G401 (cell line): ENCODE data around the gene TMEM120B. TPM values are rescaled to one million over a fixed set of nuclear protein-coding genes. Genes with fewer than 3 reads are reported as not detected.
"Not testable (repeated sequence)": the region's sequence is repeated elsewhere in the genome, so short reads cannot be mapped to it uniquely, and the experiment has no call there.

ENCODE experiments used
- DNase-seq: peaks from one replicate; pipeline ENCODE4 v3.0.0-alpha.2; 2015; ENCODE audit warnings: low spot score
- in situ Hi-C: cut with HindIII; loops from 2 replicates; pipeline ENCODE4 v1.10.0; 2016; ENCODE audit warnings: low sequenced_read_pairs, mixed read lengths
- total RNA-seq: library from RNA; depleted of rRNA; stranded (reverse); fragments of >200 nt; shearing (Covaris generic); gene quantifications from 2 replicates; pipeline ENCODE4 v1.2.3, GENCODE V29; 2014

Gene TMEM120B
- total RNA-seq, 1 experiment from 2014 or later: 27.9 TPM

- in situ Hi-C loops: no loop called here
- no peak for DNase-seq
These were observed 7.0 kb upstream of the TMEM120B start for GRCh38 chr12:121705514-121705913.

- in situ Hi-C loops: no loop called here
- no peak for DNase-seq
These were observed 4.1 kb upstream of the TMEM120B start for GRCh38 chr12:121708313-121709063.

DNA sequence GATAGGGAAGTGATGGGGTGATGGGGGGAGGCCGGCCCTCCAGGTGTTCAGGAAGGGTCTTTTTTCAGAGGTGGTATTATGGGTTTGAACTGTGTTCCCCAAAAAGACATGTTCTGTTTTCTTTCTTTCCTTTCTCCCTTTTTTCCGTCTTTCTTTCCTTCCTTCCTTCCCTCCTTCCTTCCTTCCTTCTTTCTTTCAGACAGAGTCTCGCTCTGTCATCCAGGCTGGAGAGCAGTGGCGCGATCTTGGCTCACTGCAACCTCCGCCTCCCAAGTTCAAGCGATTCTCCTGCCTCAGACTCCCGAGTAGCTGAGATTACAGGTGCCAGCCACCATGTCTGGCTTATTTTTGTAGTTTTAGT, 3.5 kb upstream of the TMEM120B start:
- DNase-seq, in situ Hi-C loops: not testable (repeated sequence)

DNA sequence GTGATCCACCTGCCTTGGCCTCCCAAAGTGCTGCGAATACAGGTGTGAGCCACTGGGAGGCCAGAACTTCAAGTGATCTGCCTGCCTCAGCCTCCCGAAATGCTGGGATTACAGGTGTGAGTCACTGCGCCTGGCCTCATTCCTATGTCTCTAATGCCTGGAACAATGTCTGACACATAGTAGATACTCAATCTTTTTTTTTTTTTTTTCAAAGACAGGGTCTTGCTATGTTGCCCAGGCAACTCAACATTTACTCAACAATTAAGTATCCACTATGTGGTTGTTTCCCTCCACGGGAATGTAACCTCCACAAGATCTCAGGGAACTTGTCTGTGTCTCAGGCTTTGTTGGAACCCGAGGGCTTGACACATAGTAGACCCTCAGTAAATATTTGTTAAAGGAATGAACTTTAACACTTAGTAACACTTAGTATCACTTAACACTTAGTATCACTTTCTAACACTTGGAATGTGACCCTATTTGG, 3.0 kb upstream of the TMEM120B start:
- DNase-seq: no peak
- in situ Hi-C loops: no loop called here

GRCh38 chr12:121711361-121712189, 977 bp upstream of the TMEM120B start:
- no peak for DNase-seq
- in situ Hi-C loops: no loop called here

- DNase-seq: peak; percentile 56
- in situ Hi-C loops: no loop called here
These were observed 427 bp upstream of the TMEM120B start for GRCh38 chr12:121712190-121712460.

GRCh38 chr12:121713257-121713777, 765 bp downstream of the TMEM120B start:
- no peak for DNase-seq
- in situ Hi-C loops: no loop called here

- no peak for DNase-seq
- in situ Hi-C loops: no loop called here
These were observed 1.2 kb downstream of the TMEM120B start for GRCh38 chr12:121713793-121714192.

DNA sequence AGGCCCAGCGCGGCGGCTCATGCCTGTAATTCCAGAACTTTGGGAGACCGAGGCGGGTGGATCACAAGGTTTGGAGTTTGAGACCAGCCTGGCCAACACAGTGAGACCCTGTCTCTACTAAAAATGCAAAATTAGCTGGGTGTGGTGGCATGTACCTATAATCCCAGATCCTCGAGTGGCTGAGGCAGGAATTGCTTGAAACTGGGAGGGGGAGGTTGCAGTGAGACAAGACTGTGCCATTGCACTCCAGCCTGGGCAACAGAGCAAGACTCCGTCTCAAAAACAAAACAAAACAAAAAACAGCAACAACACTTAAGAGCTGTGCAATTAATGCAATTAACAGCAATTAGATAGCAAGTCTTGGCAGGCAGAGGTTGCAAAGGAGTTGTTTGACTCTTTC, 2.5 kb downstream of the TMEM120B start:
- DNase-seq, in situ Hi-C loops: not testable (repeated sequence)

DNA sequence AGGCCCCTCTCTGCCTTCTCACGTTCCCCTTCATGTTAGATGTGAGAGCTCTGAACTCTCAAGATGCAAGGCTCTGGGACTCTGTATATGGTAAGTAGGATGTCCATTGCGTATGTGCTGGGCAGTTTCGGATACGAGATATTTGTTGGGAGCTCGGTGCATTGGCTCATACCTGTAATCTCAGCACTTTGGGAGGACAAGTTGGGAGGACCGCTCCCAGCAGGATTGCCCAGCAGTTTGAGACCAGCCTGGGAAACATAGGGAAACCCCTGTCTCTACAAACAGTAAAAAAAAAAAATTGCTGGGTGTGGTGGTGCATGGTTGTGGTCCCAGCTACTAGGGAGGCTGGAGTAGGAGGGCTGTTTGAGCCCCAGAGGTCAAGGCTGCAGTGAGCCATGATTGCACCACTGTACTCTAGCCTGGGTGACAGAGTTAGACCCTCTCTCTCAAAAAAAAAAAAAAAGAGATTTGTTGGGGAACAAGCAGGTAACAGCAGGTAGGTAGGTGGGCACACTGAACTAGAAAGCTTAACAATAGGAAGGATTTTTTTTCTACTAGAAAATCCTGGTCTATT, 3.4 kb downstream of the TMEM120B start:
- in situ Hi-C loops: no loop called here
- no peak for DNase-seq

GRCh38 chr12:121717041-121717699, 4.6 kb downstream of the TMEM120B start:
- in situ Hi-C loops: no loop called here
- no peak for DNase-seq

GRCh38 chr12:121718653-121719239, 6.2 kb downstream of the TMEM120B start:
- in situ Hi-C loops: no loop called here
- peak; percentile 59 for DNase-seq

GRCh38 chr12:121719926-121720414, 7.4 kb downstream of the TMEM120B start:
- in situ Hi-C loops: no loop called here
- DNase-seq: no peak

DNA sequence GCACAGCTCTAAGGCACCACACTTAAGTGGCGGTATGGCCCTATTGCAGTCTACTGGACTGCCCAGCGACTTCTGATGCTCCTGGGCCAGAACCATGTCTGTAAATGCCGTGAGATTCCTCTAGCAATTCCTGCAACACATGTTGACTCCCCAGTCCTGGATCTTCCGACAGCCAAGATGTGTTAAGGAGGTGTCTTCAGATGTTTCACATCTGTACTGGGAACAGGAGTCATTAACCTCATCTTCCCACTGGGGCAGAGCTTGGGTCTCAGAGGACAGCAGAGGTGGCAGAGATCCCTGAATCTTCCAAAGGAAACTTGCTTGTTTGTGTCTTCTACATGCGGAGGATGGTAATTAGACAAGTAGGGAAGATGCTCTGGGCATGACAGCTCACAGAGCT, 8.2 kb downstream of the TMEM120B start:
- in situ Hi-C loops: no loop called here
- no peak for DNase-seq

DNA sequence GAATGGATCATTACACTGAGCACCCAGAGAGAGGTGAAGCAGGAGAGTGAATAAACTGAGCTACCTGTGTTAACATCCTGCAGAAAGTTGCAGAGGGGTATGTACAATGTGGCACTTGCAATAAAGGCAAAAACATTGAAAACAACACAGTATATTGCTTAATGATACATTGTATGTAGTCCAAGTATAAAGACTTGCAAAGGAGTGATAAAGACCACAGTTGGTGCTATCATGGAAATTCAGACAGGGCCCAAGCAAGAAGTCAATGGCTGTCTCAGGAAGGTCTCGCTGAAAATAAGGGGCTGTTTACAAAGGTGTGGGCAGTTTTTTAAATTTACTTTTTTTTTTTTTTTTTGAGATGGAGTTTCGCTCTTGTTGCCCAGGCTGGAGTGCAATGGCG, 10.0 kb downstream of the TMEM120B start:
- in situ Hi-C loops: no loop called here
- DNase-seq: no peak

- in situ Hi-C loops: no loop called here
- no peak for DNase-seq
These were observed 10.6 kb downstream of the TMEM120B start for GRCh38 chr12:121723200-121723599.

GRCh38 chr12:121724925-121725324, 12.4 kb downstream of the TMEM120B start:
- no peak for DNase-seq
- in situ Hi-C loops: no loop called here

- in situ Hi-C loops: no loop called here
- no peak for DNase-seq
These were observed 12.9 kb downstream of the TMEM120B start for GRCh38 chr12:121725423-121725822.

- in situ Hi-C loops: no loop called here
- DNase-seq: peak; percentile 25
These were observed 16.5 kb downstream of the TMEM120B start for GRCh38 chr12:121729021-121729420.
